Daoy (cell line): ENCODE measurements around the gene SRRM3. TPM values are rescaled to one million over a fixed set of nuclear protein-coding genes. Genes with fewer than 3 reads are reported as not detected.
A peak's percentile ranks its signal among the peaks of the same experiment; 100 is the strongest.
"Not testable (repeated sequence)": the region's sequence is repeated elsewhere in the genome, so short reads cannot be mapped to it uniquely, and the experiment has no call there.

Experiments
- DNase-seq: peaks from one replicate; pipeline ENCODE4 v3.0.0-alpha.2; 2015; ENCODE audit warnings: low read depth
- total RNA-seq: library from RNA; depleted of rRNA; stranded (reverse); fragments of >200 nt; shearing (Covaris generic); gene quantifications from 2 replicates; pipeline ENCODE4 v1.2.3, GENCODE V29; 2014

The SRRM3 gene
- total RNA-seq, 1 experiment from 2014 or later, result 0.29 TPM

- DNase-seq, result no peak
These were observed 14.4 kb upstream of the SRRM3 start for GRCh38 chr7:76187272-76187671.

DNA sequence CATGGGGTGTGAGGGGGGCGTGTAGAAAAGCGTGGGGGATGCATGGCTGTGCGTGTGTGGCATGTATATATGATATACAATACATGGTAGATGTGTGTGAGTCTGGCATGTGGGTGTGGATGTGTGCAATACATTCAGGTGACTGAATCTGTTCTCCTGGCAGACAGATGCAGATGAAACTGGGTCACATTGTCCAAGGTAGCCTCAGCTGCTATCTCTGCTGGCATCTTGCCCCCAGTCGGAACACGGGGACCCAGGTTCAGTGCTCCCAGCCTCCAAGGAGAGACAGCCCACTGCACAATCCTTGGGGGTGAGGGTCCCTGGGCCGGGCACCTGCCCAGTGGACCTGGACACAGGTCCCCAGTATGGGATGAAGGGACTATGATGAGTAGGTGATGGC is 12.4 kb upstream of the SRRM3 start:
- no peak for DNase-seq

DNA sequence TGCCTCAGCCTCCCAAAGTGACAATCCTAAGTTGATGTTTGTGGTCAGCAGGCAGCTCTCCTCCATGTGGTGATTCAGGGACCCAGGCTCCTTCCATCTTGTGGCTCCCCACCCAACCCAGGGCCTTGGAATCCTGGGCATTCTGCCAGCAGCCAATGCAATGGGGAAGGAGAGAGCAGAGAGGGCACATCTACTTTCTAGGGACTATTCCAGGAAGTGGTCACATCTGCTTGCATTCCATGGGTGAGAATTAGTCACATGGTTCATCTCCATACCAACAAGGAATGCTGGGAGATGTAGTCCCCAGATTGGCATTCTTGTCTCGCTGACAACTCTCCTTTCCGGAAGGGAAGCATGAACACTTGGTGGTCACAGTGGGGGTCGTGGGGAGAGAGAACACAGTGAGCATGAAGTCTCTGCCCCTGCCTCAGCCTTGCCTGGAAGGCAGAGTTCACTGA is 9.9 kb upstream of the SRRM3 start:
- peak; percentile 64 for DNase-seq

GRCh38 chr7:76193466-76193865 is 8.2 kb upstream of the SRRM3 start:
- DNase-seq, result no peak

DNA sequence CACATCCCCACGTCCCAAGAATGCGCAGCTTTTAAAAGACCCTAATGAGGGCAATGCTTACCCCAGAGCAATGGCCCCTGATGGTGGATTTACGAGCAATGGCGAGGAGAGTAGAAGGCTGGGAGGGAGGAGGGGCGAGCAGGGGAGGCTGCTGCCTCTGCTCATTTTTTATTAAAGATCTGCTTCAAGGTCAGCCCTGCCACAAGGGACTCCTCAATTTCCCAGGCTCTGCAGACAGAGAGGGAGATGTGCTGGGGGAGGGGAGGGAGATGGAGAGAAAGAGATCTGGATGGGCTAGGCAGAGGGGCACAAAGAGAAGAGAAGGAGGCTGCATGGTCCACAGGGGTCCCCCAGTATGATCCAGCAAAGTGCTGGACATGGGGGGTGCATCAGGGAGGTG is 7.8 kb upstream of the SRRM3 start:
- no peak for DNase-seq

- DNase-seq, result no peak
These were observed 4.9 kb upstream of the SRRM3 start for GRCh38 chr7:76196786-76197185.

DNA sequence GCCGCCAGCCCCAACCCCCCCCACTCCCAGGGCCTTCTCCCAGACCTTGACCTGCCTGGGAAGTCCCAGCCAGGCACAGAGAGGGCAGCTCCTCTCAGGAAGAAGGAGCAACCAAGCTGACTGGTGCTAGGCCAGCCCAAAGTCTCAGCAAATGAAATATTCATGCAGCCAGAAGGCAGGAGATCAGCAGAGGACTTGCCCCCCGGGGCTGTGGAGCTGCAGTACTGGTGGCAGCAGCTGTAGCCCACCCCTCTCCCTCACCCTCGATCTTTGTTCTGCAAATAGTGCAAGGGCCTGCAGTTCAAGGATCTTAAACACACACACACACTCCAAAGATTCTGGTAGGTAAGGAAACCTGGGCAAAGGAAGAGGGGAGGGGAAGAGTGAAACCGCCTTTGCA is 3.5 kb upstream of the SRRM3 start:
- DNase-seq, result no peak

GRCh38 chr7:76202666-76203030 is 952 bp downstream of the SRRM3 start:
- no peak for DNase-seq

DNA sequence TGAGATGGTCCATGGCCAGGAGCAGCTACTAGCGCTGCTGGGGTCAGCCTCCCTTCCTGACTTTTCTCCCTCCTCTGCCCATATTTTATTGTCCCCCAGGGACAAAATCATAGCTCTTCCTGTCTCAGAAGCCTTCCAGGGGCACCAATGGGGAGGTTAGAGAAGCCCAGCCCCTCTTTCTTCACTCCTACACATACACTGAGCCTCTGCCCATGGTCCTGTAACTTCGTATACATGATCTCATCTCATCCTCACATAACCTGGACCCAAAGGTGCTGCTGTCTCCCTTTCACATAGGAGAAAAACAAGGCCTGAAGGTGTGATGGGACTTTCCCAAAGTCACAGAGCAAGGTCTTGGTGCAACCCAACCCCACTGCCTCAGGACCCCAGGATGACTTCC is 2.5 kb downstream of the SRRM3 start:
- DNase-seq, result no peak

GRCh38 chr7:76206633-76207032 is 4.9 kb downstream of the SRRM3 start:
- peak; percentile 58 for DNase-seq

- DNase-seq, result no peak
These were observed 7.6 kb downstream of the SRRM3 start for GRCh38 chr7:76209310-76209709.

DNA sequence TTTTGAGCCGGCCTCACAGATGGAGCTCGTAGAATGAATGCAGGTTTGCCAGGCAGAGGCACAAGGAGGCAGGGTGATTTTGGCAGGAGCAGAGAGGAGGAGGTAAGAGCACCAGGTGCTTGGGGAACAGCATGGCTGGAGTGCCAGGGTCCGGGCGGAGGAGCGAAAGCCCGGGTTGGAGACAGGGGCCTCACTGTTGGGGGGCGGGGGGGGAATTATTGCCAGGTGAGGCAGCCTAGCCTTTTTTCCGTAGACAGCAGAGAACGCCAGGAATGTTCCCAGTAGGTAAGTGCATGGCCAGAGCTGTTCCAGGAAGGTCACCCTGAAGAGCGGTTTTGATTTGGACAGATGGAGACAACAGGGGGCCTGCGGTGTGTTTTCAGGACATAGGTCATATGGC is 9.5 kb downstream of the SRRM3 start:
- DNase-seq, result no peak

DNA sequence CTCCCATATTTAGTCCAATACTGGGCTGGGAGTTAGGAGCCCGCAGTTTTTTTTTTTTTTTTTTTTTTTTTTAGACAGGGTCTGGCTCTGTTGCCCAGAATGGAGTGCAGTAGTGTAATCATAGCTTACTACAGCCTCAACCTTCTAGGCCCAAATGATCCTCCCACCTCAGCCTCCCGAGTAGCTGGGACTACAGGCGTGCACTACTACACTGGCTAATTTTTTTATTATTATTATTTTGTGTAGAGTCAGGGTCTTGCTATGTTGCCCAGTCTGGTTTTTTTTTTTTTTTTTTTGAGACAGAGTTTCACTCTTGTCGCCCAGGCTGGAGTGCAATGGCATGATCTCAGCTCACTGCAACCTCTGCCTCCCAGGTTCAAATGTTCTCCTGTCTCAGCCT is 13.7 kb downstream of the SRRM3 start:
- not testable (repeated sequence) for DNase-seq

DNA sequence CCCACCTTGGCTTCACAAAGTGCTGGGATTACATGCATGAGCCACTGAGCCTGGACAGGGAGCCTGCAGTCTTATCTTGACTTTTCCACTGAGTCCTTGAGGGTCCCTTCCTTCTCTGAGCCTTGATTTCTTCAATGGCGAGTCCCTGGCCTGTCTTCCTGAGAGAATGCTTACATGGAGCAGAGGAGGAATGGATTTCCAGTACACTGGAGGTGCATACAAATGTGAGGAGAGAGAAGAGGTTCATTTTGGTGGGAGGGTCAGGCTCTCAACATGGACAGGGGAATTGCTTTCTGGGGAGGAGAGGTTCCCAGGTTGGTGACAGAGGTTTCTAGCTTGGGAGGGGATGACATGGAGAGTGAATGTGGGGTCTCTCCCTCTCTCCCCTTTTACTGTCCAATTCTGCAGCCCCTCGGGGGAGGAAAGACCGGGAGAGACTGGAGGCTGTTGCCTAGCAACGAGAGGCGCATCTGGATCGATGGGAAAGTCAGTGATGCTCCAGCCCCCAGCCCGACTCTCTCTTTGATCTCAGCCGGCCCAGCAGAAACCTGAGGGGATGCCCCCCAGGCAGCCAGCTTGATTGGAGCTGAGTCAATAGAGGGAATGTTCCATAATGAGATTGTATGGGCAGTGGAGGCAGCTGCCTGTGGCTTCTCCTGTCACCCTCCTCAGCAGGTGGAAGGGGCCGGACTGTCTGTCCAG is 14.8 kb downstream of the SRRM3 start:
- DNase-seq, result no peak

GRCh38 chr7:76217942-76218566 is 16.4 kb downstream of the SRRM3 start:
- DNase-seq, result no peak

DNA sequence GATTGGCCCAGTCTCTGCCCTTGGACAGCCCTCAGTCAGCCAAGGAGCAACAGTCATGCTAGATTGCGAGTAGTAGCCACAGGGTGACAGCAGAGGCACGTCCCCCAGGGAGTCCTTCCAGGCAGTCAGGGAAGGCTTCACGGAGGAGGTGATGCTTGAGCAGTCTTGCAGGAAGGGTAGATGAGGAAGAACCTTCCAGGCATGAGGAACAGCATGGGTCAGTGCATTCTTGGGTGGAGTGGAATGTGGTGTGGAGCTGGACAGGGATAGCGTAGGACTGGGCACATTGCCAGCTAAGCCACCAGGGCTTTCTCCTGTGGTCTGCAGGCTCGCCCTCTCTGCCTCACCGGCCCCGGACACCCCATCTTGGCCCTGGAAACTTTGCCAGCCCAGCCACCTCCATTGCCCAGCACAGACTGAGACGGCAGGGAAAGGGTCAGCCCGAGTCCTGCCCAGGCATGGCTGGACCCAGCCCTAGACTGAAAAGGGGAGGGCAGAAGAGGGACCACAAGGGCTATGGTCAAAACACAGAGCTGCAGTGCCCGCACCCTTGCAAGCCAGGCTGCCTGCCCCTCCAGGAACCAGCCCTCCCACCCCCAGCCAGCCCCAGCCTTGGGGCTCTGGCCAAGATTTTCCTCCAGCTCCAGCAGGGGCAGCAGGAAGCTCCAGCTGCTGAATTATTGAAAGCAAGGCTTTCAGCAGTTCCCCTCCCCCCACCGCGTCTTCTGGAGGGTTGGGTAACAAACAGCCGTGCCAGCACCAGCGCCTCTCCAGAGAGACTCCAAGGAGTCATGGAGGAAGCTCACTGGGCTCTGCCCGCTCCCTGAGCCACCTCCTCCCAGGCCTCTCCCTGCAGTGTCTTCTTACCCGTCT is 18.7 kb downstream of the SRRM3 start:
- peak; percentile 27 for DNase-seq

- no peak for DNase-seq
These were observed 20.6 kb downstream of the SRRM3 start for GRCh38 chr7:76222333-76222732.

DNA sequence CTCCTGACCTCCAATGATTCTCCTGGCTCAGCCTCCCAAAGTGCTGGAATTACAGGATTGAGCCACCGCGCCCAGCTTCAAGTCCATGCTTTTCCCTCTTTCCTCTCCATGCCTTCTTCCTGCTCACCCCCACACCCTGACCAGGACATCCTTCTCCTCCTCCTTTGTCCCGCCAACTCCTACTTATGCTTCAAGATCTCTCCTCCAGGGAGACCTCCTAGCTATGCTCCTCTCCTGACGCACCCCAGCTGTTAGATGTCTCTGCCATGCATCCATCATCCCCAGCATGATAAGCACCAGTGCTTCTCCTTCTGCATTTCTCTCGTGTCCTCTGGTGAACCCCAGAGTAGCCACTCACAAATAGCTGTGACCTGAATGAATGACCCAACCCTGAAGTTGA is 21.1 kb downstream of the SRRM3 start:
- DNase-seq, result no peak

- DNase-seq, result no peak
These were observed 21.7 kb downstream of the SRRM3 start for GRCh38 chr7:76223286-76223972.

DNA sequence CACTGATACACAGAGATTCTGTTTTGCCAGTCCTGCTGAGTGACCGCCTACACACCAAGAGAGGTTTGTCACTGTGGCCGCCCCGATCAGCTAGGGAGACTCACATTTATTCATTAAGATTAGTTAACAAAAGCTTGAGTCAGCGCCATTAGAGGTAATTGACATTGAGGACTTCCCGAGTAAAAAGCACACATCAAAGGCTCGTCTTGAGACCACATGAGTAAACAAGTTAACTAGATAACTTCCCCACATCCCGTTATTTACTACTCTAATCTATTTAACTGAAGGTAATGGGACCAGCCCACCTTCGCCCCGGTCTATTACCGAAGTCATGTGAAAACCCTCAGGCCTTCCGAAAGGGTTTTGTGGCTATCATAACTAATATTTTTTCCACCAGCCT is 23.0 kb downstream of the SRRM3 start:
- DNase-seq, result no peak

- DNase-seq, result peak; percentile 45
These were observed 23.7 kb downstream of the SRRM3 start for GRCh38 chr7:76225379-76225778.

DNA sequence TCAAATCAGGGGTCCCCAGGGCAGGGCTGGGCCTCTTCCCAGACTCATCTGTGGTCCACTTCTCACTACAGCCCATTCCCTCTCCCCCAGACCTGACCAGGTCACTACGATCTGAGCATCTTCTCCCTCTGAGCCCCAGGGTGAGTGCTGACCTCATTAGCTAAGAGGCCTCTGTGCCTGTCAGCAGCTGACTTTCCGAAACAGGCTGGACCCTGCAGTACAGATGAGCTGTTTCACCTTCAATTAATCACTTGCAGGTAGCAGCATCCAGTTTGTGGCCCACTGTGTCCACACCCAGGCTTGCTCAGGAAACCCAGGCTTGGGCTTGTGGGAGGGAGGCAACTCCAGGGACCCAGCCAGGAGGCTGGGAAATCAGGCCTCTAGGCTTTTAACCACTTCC is 24.3 kb downstream of the SRRM3 start:
- DNase-seq, result no peak
